ENCODE results near the gene C22orf15.

The C22orf15 gene

DNA sequence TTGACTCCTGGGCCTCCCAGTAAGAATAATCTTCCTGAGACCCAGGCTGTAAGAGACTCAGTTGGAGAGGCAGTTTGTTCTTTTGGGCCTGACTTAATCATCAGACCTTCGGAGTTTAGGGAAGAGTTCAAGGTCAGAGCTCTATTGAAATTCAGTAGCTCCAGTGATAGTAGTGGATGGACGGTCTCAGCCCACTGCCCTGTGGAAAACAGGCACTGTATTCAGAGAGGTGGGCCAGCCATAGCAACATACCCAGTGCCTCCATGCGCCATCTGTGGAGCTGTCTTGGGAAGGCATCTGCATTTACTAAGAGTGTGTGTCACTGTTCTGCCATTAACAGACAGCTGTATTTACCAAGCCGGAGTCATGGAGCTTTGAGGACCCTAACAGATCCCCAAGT, 26.8 kb downstream of the C22orf15 start:
- TF ChIP-seq, protein P1, sequence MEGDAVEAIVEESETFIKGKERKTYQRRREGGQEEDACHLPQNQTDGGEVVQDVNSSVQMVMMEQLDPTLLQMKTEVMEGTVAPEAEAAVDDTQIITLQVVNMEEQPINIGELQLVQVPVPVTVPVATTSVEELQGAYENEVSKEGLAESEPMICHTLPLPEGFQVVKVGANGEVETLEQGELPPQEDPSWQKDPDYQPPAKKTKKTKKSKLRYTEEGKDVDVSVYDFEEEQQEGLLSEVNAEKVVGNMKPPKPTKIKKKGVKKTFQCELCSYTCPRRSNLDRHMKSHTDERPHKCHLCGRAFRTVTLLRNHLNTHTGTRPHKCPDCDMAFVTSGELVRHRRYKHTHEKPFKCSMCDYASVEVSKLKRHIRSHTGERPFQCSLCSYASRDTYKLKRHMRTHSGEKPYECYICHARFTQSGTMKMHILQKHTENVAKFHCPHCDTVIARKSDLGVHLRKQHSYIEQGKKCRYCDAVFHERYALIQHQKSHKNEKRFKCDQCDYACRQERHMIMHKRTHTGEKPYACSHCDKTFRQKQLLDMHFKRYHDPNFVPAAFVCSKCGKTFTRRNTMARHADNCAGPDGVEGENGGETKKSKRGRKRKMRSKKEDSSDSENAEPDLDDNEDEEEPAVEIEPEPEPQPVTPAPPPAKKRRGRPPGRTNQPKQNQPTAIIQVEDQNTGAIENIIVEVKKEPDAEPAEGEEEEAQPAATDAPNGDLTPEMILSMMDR (IDR thresholded peaks at IDR 0.05; ENCODE audit: poor library complexity, severe bottlenecking), result no peak
- Histone ChIP-seq H3K27ac (ENCODE audit: poor library complexity, severe bottlenecking) (no peak overlapping the region), H3K9me3 (ENCODE audit: severe bottlenecking) (no peaks in the 10 kb centered on the region), H3K4me3 (ENCODE audit: severe bottlenecking) (no peak overlapping the region), H3K27me3 (ENCODE audit: insufficient read depth, poor library complexity, severe bottlenecking) (no peaks in the 10 kb centered on the region), H3K36me3 (ENCODE audit: low read depth) (peaks cover 58% of the 10 kb centered on the region), H3K4me1 (ENCODE audit: insufficient read depth, poor library complexity, severe bottlenecking) (no peaks in the 10 kb centered on the region)
- DNase-seq (ENCODE audit: low spot score), result no peak
- ATAC-seq (ENCODE audit: low read depth), result no peak

DNA sequence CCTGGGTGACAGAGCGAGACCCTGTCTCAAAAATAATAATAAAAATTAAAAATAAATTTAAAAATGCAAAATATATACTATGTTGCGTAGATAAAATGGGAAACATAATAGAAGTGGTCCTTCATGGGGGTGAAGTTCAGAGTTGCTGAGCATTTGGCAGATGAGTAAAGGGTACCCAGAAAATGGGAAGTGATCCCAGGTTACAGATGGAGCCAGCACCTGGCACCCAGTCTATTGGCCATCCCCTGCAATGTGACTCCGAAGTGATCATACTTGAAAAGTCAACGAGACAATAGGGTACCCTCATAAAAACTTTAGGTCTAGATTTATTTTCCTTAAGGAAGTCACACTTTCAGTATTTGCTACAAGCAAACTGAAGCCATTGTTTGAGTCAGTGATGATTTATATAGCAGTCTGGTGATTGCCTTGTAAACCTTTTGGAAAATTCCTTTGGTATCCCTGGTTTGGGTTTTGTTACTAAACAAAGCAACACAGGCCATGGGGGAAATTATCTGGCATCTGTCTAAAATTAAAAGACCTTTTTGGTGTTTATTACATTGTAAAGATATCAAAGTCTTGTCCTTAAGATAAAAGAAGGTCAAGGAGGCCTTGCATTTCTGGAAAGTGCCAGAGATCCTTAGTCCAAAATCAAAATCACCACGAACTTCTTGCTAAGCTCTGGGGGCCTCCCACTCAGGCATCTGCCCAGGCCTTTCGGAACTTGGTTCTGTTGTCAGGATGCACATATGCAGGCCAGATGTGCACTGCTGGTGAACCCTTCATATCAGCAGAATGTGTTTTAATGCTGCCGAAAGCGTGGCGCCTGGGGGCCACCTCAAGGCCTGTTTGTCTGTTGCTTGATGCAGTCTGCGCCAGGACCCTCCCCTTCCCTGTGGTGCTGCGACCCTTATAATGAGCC, 28.3 kb downstream of the C22orf15 start:
- H3K27me3 ChIP-seq (ENCODE audit: insufficient read depth, poor library complexity, severe bottlenecking), result no peaks in the 10 kb centered on the region
- H3K36me3 ChIP-seq (ENCODE audit: low read depth), result peaks cover 70% of the 10 kb centered on the region
- no peaks in the 10 kb centered on the region for H3K9me3 ChIP-seq (ENCODE audit: severe bottlenecking)
- no peaks in the 10 kb centered on the region for H3K4me1 ChIP-seq (ENCODE audit: insufficient read depth, poor library complexity, severe bottlenecking)
- ATAC-seq (ENCODE audit: low read depth) (no peak), DNase-seq (ENCODE audit: low spot score) (no peak)
- H3K27ac ChIP-seq (ENCODE audit: poor library complexity, severe bottlenecking), result no peak overlapping the region
- TF ChIP-seq, protein P1 (IDR thresholded peaks at IDR 0.05; ENCODE audit: poor library complexity, severe bottlenecking), result no peak
- no peak overlapping the region for H3K4me3 ChIP-seq (ENCODE audit: severe bottlenecking)

DNA sequence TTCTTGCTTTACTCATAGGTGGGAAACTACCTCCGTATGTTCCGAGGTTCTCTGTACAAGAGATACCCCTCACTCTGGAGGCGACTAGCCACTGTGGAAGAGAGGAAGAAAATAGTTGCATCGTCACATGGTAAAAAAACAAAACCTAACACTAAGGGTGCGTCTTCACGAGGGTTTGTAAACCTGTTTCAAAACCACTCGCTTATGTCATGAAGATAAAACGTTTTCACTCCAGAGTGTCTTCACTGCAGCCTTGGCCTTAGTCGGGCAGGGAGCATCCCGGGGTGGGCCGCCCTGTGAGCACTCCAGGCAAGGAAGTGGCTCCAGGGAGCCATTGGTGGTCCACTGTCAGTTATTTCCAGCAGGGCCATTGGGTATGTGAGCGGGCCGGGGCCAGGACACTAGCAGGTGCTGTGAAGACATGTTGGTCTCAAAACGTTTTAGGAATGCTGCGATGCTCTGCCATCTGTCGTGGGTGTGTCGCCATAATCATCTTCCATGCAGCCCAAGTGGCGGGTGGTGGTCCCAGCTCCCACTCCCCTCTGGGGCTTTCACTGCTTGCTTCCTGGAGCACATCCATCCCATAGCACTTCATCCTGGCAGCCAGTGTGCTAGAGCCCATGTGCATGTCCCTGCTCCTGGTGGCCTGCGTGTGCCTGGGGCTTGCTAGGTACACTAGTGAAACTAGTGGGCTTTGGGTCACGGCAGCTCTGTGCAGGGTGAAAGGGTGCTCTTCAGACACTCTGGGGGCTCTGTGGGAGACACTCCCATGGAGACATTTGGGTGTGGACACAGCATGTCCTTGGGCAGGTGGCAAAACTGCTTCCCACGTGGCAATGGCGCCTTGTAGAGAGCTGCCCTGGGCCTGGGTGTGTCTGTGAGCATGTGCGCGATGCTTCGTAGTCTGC, 29.2 kb downstream of the C22orf15 start:
- H3K4me3 ChIP-seq (ENCODE audit: severe bottlenecking), result no peak overlapping the region
- H3K4me1 ChIP-seq (ENCODE audit: insufficient read depth, poor library complexity, severe bottlenecking), result no peaks in the 10 kb centered on the region
- TF ChIP-seq, protein P1 (IDR thresholded peaks at IDR 0.05; ENCODE audit: poor library complexity, severe bottlenecking), result no peak
- ATAC-seq (ENCODE audit: low read depth), result no peak
- H3K9me3 ChIP-seq (ENCODE audit: severe bottlenecking), result no peaks in the 10 kb centered on the region
- peaks cover 76% of the 10 kb centered on the region for H3K36me3 ChIP-seq (ENCODE audit: low read depth)
- no peak for DNase-seq (ENCODE audit: low spot score)
- no peak overlapping the region for H3K27ac ChIP-seq (ENCODE audit: poor library complexity, severe bottlenecking)
- H3K27me3 ChIP-seq (ENCODE audit: insufficient read depth, poor library complexity, severe bottlenecking), result no peaks in the 10 kb centered on the region

DNA sequence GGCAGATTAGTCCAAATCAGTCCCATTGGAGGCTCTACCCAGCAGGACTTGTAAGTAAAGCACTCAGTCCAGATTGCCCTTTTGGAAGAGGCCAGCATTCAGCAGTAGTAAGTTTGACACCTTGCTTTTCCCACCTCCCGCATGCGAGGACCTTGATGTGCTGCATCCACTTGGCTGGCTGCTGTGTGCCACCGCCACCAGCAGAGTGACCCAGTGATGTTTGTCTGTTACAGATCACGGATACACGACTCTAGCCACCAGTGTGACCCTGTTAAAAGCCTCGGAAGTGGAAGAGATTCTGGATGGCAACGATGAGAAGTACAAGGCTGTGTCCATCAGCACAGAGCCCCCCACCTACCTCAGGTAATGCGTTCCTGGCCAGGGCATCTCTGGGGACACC, 30.5 kb downstream of the C22orf15 start:
- no peaks in the 10 kb centered on the region for H3K9me3 ChIP-seq (ENCODE audit: severe bottlenecking)
- ATAC-seq (ENCODE audit: low read depth), result no peak
- no peaks in the 10 kb centered on the region for H3K4me1 ChIP-seq (ENCODE audit: insufficient read depth, poor library complexity, severe bottlenecking)
- peaks cover 82% of the 10 kb centered on the region for H3K36me3 ChIP-seq (ENCODE audit: low read depth)
- H3K27ac ChIP-seq (ENCODE audit: poor library complexity, severe bottlenecking), result no peak overlapping the region
- H3K27me3 ChIP-seq (ENCODE audit: insufficient read depth, poor library complexity, severe bottlenecking), result no peaks in the 10 kb centered on the region
- TF ChIP-seq, protein P1 (IDR thresholded peaks at IDR 0.05; ENCODE audit: poor library complexity, severe bottlenecking), result no peak
- no peak overlapping the region for H3K4me3 ChIP-seq (ENCODE audit: severe bottlenecking)
- DNase-seq (ENCODE audit: low spot score), result no peak
